OCI-LY7 (cell line): ENCODE results near the gene ELK3.

Experiments
- EZH2phosphoT487 ChIP-seq: fragments of 200-600 bp; sonication (generic); IDR thresholded peaks from 2 replicates; pipeline ENCODE4 v1.6.1; 2018; ENCODE audit warnings: low read depth, borderline replicate concordance, mild to moderate bottlenecking, mixed run types, antibody characterized with exemption, low read length, moderate library complexity, mixed read lengths
- TF ChIP-seq, protein P1 (sequence below): fragments of 200-600 bp; sonication (generic); conservative IDR thresholded peaks from 2 replicates; pipeline ENCODE4 v1.5.1; 2014; ENCODE audit warnings: mild to moderate bottlenecking, antibody characterized with exemption, low read length, moderate library complexity, mixed read lengths

GRCh38 chr12:96244826-96245225 is 50.7 kb downstream of the ELK3 start:
- TF ChIP-seq, protein P1, sequence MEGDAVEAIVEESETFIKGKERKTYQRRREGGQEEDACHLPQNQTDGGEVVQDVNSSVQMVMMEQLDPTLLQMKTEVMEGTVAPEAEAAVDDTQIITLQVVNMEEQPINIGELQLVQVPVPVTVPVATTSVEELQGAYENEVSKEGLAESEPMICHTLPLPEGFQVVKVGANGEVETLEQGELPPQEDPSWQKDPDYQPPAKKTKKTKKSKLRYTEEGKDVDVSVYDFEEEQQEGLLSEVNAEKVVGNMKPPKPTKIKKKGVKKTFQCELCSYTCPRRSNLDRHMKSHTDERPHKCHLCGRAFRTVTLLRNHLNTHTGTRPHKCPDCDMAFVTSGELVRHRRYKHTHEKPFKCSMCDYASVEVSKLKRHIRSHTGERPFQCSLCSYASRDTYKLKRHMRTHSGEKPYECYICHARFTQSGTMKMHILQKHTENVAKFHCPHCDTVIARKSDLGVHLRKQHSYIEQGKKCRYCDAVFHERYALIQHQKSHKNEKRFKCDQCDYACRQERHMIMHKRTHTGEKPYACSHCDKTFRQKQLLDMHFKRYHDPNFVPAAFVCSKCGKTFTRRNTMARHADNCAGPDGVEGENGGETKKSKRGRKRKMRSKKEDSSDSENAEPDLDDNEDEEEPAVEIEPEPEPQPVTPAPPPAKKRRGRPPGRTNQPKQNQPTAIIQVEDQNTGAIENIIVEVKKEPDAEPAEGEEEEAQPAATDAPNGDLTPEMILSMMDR: no peak
- TF ChIP-seq EZH2phosphoT487: no peak
